Iris pigment epithelial cell (primary cell): ENCODE data around the gene C5orf15.
"Not testable (repeated sequence)": the region's sequence is repeated elsewhere in the genome, so short reads cannot be mapped to it uniquely, and the experiment has no call there.

Source experiments
- DNase-seq: peaks from one replicate; pipeline ENCODE4 v3.0.0-alpha.2; 2011; ENCODE audit warnings: low read depth

The C5orf15 gene

DNA sequence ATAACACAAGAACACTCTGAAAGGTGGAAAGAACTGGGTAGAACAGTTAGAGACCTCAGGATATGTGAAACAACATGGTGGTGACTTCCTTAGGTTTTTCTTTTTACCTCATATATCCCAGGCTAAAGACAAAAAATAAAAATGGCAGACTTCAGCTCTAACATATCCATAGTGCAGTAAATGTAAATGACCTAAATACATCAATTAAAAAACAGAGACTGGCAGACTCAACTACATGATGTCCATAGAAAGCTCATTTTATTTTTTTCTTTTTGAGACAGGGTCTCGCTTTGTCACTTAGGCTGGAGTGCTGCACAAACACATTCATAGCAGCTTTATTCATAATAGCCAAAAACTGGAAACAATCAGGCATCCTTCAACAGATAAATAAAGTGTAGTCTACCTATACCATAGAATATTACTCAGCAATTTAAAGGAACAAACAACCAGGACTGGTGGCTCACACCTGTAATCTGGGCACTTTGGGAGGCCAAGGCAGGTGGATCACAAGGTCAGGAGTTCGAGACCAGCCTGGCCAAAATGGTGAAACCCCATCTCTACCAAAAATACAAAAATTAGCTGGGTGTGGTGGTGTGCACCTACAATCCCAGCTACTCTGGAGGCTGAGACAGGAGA lies 4.8 kb downstream of the C5orf15 start:
- DNase-seq: no peak

GRCh38 chr5:133962801-133963476 lies 5.5 kb downstream of the C5orf15 start:
- DNase-seq: peak; percentile 86

DNA sequence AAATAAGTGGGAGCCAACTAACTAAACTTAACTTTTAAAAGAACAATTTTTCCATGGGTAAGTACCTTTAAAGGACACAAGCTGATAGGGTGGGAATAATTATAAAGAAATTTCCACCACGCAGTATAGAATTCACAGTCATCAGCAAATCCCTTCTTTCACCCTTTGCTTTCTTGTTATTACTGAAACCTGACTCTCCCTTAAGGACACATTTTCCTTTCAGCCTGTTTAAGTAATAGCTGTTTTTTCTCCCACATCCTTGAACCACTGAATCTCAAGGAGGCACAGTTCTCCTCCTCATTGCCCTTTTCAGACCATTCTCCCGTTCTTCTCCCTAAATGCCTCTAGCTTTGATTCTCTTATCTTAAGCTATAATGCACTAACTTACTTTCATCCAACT lies 6.3 kb downstream of the C5orf15 start:
- DNase-seq: peak; percentile 72

DNA sequence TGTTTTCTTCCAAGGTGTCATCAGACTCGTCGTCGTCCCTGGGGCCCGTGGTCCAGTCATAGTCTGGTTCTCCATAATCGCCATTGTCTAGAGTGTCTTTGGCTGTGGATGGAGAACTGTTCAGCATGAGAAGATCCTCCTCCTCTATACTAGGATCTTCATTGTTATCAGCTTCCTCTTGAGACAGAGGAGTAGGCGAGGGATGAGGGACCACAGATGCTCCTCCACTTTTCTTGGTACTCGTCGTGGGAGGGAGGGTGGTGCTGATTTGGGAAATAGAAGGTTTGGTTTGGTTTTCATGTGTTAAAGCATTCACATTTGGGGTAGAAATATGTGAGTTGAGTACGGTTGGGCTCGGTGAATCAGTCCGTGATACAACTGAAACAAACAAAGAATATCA lies 8.8 kb downstream of the C5orf15 start:
- DNase-seq: no peak

GRCh38 chr5:133957591-133957990 lies 10.8 kb downstream of the C5orf15 start:
- DNase-seq: no peak

DNA sequence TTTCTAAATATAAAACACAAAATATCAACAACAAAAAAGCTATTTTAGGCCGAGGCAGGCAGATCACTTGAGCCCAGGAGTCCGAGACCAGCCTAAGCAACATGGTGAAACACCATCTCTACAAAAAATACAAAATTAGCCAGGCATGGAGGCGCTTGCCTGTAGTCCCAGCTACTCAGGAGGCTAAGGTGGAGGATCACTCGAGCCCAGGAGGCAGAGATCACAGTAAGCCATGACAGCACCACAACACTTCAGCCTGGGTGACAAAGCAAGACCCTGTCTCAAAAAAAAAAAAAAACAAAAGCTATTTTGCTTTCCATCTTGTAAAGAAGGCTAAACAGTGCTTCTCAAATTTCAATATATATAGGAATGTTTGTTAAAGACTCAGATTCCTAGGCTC lies 11.3 kb downstream of the C5orf15 start:
- DNase-seq: no peak

DNA sequence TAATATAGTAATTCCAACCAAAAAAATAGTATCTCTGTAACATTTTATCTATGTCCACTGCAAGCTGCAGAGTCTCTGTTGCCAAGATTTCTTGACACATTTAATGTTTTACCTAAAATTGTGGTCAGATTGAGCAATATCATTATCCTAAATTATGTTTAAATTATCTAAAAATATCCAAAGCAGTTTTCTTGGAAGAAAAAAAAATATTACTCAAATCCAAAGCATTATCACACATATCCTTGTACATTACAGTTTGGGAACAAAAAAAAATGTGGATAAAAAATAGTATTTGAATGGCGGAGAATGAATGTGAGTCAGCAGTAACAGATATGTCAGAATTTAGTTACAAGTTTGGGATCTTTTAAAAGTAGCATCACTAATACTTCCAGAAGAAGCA lies 12.2 kb downstream of the C5orf15 start:
- not testable (repeated sequence) for DNase-seq

DNA sequence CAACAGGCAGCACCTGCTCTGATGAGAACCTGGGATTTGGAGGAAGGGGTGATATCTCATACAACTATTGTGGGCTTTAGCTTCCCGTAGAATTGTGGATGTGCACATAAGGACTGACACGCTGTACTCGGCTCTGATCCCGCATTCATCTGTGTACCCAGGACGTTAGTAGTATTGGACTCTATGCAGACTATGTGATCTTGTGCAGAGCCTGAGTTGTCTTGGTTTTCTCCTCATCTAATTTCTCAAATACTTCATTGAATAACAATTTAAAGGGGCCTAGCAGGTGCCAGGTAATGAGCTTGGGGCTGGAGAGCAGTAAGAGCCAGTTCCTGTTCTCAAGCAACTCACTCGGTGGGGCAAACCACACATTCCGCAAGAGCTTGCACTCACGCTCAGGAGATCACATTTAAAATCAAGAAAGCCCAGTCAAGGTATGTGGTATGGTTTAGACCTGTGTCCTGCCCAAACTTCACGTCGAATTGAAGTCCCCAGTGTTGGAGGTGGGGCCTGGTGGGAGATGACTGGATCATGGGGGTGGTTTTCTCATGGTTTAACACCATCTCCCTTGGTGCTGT lies 14.8 kb downstream of the C5orf15 start:
- no peak for DNase-seq

- peak; percentile 97 for DNase-seq
Measured at GRCh38 chr5:133952729-133953567, 15.5 kb downstream of the C5orf15 start.

DNA sequence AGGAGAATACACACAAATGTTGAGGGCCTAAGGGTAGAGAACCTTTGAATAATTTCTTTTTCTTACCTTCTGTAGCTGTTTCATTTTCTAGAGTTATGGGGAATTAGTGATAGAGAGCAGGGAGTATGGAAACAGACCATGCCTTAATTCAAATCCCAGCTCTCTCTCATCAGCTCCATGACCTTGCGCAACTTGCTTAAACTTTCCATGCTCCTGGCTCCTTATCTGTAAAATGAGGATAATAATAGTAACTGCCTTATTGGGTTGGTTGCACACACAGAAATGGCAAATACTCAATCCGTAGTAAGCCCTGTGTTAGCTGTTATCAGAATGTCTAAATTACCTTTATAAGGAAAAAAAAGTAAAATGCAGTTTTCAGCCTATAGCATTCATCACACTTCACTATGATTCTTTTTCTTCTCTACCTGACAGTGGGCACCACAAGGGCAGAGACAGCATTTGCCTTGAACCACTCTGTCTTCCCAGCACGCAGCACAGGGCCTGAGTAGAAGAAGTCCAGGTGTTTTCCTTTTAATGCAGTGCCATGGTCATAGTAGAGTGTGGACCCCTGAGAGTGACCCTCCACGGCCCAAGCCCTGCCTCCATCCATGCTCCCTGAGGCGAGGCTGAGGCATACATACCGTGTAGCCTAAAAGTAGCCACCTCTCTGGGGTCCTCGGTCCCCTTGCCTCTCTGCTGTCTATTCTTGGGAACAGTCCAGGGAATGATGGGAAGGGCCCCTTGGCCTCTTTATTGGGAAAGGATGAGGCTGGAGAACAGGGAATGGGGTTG lies 17.4 kb downstream of the C5orf15 start:
- no peak for DNase-seq

- DNase-seq: no peak
Measured at GRCh38 chr5:133948721-133949120, 19.7 kb downstream of the C5orf15 start.

GRCh38 chr5:133947431-133947841 lies 21.0 kb downstream of the C5orf15 start:
- DNase-seq: peak; percentile 64

DNA sequence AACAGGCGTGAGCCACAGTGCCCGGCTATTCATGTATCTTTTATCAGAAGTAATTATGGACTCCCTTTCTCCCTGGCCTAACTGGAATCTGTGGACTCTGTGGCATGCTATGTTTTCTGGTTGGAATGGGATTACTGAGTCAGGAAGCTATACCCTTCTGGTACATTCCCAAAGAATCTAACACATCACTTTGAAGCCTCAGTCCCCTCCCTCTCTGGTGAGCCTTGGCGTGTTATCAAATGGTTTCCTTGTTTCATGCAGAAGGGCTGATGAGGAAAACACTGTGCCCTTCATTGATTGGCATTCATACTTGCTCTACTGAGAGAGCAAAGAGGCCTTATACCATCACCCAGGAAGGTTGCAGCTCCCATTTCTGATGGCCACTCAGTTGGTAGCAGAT lies 22.9 kb downstream of the C5orf15 start:
- DNase-seq: no peak

- peak; percentile 47 for DNase-seq
Measured at GRCh38 chr5:133944263-133945185, 23.9 kb downstream of the C5orf15 start.

- no peak for DNase-seq
Measured at GRCh38 chr5:133943475-133943817, 25.0 kb downstream of the C5orf15 start.

DNA sequence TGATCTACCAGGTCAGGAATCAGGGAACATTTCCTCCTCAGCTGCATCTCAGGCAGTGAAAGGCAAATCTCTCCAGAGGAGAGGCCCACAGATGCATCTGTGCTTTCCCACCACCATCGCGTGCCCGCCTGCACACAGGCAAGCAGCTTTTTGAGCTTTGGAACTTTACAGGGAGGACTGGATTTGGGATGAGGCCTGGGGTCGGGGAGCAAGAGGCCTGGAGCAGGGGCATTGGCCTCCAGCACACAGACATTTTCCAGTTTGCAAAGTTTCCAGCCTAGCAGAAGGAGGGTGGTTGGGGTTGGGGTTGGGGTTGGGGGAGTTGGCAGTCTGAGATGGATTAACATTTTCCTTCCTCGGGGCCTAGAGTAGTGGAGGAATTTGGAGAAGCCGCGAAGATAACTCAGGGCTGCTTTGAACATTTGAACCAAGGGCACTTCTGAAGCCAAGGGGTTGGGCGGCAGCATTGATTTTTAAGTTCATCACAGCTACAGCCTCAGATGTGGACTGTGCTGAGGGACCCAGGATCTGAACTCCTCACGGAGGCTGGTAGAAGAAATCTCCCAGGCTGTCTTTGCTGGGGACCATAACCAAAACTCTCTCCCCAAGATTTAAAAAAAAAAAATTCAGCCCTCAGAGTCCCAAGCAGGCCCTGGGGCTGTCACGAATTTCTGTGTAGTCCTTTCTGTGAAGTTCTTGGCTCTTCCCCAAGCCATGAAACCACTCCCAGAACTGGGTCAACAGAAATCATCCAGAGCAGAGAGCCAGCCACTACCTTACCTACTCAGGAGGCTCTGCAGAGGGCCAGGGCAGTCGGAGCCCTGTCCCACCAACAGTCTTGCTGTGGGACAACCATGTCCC lies 25.6 kb downstream of the C5orf15 start:
- no peak for DNase-seq

- no peak for DNase-seq
Measured at GRCh38 chr5:133941456-133942196, 26.8 kb downstream of the C5orf15 start.

GRCh38 chr5:133939668-133940067 lies 28.8 kb downstream of the C5orf15 start:
- DNase-seq: no peak

DNA sequence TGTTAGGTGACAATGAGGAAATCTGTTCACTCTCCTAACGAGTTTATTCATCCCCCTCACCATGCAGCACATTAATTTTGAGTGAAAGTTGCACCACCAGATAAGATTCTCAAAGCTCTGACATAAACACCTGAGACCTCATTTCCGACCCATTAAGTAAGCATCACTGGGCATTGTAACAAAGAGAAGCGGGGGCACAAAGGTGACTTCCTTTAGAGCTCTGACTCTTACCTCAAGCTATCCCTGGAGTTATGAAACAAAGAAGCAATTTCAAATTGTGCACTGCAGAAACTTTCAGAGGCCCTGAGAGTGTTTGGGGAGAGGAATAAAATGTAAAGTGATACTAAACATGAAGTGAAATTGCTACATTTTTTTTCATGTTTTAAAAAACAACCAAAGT lies 29.5 kb downstream of the C5orf15 start:
- DNase-seq: no peak
